ENCODE measurements around the gene HHIPL1.
A peak's percentile ranks its signal among the peaks of the same experiment; 100 is the strongest.

Gene HHIPL1

DNA sequence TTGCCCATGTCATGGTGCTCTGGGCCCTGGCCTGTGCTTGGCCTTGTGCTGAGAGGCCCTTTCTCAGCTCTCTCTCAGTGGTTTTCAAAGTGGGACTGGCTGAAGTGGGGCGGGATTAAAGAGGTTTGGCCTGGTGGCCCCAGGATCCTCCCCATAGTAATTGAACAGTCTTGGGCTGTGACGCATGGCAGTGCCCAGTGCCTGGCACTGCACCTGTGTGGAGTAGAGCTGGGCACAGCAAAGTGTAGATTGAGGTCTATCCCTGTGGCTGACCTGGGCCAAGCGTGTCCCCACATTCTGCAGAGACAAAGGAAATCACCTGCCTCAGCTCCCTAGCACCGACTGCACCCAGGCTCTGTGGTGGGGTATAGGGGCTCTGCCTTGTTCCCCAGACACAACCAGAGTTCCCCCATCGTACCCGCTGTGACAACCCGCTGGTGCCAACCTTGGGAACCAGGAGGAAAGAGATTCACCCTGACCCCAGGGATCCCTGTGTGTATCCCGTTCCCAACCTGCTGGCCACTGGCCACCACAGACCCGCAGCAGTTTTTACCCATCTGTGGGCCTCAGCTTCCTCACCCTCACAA, 29.2 kb downstream of the HHIPL1 start:
- DNase-seq (ENCODE audit: low read depth in 1 of 2, low spot score in 1 of 2): no peak

DNA sequence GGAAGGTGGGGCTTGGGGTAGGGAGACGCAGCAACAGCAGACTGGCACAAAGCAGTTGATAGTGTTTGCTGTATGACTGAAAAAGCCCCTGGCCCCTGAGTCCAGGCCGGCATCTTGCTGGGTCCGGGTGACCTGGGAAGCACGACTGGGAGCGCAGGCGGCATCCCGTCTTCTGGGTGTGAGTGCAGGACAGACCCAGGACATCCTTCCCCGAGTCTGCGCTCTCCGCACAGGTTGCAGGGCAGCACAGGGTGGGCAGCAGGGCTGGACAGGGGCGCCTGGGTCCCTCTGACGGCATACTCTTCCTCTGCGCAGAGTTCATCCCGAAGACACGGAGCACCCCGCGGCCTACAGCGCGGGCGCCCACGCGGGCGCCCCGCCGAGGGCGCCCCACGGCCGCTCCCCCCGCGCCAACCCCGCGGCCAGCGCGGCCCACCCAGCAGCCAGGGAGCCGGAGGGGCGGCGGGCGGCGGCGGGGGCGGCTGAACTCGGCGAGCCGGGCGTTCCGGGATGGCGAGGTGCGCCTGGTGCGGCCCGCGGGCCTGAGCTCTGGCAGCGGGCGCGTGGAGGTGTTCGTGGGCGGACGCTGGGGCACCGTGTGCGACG, 29.9 kb downstream of the HHIPL1 start:
- no peak for DNase-seq (ENCODE audit: low read depth in 1 of 2, low spot score in 1 of 2)

DNA sequence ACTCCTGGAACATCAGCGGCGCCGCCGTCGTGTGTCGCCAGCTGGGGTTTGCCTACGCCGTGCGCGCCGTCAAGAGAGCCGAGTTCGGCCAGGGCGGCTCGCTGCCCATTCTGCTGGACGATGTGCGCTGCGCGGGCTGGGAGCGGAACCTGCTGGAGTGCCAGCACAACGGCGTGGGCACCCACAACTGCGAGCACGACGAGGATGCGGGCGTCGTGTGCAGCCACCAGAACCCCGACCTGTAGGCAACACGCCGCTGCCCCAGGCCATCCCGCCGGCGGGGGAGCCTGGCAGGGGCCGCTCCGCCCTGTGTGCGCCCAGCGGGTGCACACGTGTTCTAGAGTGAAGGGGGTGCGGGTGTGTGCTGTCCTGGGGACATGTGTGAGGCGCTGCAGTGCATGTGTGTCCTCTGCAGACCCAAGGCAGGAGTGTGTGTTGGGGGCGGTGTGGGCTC, 30.5 kb downstream of the HHIPL1 start:
- no peak for DNase-seq (ENCODE audit: low read depth in 1 of 2, low spot score in 1 of 2)

DNA sequence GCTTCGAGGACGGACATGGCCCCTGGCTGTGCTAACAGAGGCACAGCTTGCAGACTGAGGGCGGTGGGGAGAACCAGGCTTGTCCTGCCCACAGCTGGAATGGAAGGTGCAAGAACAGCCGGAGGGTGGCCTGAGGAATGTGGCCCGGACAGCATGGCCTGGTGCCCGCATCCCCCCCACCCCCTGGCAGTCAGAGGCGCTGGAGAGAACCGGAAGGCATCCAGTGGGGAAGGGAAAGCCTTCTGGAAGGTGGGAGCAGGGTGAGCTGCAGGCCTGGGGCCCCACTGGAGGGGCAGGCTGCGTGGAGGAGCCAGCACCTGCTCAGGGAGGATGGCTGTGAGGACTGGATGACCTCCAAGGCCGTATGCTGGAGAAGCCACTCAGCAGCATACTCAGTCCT, 31.0 kb downstream of the HHIPL1 start:
- no peak for DNase-seq (ENCODE audit: low read depth in 1 of 2, low spot score in 1 of 2)

DNA sequence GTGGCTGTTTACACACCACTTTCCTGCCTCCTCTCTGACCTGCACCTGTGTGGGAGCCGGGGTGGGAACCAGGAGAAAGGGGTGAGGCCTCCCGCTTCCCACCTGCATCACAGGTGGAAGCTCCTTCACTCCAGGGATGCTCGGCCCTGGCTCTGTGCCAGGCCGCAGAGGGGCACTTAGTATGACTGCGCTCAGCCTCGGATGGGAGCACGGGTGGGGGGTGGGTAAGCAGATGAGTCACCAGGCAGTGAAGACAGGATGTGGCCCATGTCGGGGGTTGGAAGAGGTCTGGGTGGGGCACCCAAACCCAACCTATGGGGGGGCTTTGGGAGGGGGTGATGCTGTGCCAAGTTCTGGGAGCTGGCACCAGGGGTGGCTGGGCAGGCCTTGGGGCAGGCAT, 31.7 kb downstream of the HHIPL1 start:
- DNase-seq (ENCODE audit: low read depth in 1 of 2, low spot score in 1 of 2): no peak

DNA sequence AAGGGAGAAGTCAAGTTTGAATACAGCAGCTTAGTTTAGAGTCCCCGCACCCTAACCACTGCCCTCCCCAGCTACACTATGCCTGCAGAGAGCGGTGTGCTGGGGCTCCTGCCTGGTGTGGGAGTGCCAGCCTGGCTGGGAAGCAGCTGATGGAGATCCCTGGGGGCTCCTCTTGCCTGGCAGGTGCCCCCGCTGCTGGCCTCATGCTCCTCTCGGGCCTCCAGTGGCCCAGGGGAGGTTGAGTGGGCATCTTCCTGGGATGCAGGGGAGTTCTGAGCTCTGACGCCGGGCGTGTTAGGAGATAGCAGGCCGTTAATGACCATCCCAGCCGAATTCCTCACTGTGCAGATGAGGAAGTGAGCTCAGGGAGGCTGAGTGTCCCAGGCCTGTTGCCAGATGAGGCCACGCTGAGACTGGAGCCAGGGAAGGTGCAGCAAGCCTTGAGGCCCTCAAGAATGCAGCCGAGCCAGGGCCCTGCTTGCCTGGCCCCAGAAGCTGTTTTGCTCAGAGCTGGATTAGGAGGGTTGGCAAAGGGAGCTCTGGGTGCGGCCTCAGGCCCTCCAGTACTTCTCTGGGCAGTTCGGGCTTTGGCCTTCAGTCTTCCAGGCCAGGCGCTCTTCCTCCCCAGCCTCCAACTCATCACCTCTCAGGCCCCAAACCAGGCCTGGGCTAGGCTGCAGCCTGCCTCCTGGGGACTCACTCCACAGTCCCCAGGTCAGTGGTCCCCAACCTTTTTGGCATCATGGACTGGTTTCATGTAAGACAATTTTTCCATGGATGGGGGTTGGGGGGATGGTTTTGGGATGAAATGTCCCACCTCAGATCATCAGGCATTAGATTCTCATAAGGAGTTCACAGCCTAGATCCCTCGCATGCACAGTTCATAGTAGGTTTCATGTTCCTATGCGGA, 32.6 kb downstream of the HHIPL1 start:
- DNase-seq (ENCODE audit: low read depth in 1 of 2, low spot score in 1 of 2): no peak

DNA sequence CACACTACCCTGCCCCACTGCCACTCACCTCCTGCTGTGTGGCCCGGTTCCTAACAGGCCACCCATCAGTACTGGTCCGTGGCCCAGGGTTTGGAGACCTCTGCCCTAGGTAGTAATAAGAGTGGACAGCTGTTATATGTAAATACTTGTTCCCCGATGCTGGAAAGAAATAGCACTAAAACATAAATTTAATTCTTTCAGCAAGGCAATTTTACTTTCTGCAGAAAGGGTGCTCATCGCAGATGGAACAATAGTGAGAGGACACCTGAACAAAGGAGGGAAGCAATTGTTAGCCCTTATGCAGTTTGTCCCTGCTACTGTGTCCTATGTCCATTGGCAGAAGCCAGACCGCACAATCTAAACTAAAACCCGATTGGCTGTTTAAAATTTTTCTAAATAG, 33.3 kb downstream of the HHIPL1 start:
- no peak for DNase-seq (ENCODE audit: low read depth in 1 of 2, low spot score in 1 of 2)

DNA sequence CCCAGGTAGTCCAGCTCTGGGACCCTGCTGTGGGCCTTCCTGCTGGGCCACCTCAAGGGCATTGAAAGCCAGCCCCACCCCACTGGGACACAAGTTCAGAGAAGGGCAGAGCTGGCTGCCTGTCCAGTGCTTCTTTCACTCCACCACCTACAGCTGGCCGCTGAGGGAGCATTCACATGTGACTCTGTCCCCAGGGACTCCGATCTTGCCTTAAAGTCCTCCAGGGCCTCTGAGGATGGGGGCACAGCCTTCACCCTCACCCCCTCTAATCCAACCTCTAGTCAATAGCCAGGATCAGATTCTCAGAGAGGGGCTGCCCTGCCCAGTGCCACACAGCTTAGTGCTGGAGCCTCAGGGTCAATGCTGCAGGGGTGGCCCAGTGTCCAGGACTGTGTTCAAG, 34.2 kb downstream of the HHIPL1 start:
- DNase-seq (ENCODE audit: low read depth in 1 of 2, low spot score in 1 of 2): no peak

DNA sequence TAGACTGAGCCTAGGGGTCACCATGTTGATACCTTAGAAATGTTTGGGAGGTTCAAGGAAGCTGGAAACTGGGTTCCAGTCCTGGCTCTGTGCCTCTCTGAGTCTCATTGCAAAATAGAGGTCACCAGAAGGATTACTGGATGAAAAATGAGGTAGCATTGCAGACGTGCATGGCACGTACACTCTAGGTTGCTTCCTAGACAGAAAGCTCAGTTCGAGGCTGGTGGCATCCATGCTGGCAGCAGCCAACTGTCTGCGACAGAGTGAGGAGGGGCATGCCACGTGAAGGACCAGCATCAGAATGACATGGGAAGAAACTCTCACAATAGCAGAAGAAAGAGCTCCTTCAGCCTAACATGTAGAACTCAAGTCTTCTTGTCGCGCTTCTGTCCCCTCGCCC, 34.6 kb downstream of the HHIPL1 start:
- no peak for DNase-seq (ENCODE audit: low read depth in 1 of 2, low spot score in 1 of 2)

DNA sequence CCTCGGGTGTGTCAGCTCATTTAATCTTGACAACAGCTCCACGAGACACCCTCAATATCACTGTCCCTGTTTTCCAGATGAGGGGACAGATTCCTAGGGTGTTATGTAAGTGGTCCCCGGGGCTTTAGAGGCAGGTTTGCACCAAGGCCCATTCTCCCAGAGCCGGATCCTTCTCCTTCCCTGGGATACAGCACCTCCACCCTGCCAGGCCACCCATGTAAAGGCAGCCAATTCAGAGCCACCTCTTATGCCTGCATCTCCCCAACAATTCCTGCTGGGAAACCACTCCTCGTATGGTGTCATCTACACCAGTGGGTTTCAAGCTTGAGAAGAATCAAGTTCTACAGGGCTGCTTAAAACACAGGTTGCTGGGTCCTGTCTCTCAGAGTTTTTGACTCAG, 35.1 kb downstream of the HHIPL1 start:
- DNase-seq (ENCODE audit: low read depth in 1 of 2, low spot score in 1 of 2): no peak

DNA sequence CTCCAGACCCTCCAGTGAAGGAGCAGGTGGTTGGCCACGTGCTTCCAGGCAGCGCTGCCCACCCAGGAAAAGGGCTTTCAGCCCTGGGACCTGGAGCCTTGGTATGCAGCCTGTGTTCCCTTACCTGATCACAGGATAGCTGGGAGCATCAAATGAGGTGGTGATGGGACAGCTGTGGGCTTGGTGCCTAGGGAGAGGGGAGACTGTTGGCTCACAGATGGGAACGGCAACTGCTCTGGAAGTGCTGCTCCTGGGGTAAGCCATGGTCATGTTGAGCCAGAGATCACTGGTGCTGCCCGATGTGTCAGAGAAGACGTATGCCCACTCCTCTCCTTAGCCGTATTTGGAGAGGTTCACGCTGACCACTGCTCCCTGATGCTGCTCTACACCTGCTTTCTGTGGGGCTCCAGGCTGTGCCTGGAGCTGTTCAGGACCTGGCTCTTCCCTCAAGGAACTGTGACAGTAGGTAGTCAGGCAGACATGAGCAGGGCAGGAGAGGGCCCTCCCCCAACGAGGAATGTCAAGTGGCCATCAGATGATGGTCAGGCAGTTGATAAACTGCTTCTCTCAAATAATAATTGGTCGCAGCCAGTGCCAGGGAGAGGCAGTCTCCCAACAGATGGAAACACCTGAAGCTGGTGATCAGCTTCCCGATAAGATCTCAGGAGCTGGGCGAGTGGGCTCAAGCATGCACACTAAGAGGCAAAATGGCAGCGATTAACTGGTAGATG, 36.3 kb downstream of the HHIPL1 start:
- DNase-seq (ENCODE audit: low read depth in 1 of 2, low spot score in 1 of 2): no peak

DNA sequence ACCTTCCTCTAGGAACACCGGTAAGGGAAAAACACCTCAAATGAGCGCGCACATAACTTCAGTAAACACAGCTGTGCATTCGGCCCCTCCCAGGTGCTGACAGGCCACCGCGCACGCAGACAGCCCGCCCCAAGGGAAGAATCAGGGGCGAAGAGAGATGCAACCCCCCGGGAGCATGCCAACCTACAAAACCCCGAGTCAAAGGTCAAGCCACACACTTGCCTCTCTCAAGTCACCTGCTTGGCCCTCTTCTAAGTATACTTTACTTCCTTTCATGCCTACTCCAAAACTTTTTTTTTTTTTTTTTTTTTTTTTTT, 36.9 kb downstream of the HHIPL1 start:
- no peak for DNase-seq (ENCODE audit: low read depth in 1 of 2, low spot score in 1 of 2)

DNA sequence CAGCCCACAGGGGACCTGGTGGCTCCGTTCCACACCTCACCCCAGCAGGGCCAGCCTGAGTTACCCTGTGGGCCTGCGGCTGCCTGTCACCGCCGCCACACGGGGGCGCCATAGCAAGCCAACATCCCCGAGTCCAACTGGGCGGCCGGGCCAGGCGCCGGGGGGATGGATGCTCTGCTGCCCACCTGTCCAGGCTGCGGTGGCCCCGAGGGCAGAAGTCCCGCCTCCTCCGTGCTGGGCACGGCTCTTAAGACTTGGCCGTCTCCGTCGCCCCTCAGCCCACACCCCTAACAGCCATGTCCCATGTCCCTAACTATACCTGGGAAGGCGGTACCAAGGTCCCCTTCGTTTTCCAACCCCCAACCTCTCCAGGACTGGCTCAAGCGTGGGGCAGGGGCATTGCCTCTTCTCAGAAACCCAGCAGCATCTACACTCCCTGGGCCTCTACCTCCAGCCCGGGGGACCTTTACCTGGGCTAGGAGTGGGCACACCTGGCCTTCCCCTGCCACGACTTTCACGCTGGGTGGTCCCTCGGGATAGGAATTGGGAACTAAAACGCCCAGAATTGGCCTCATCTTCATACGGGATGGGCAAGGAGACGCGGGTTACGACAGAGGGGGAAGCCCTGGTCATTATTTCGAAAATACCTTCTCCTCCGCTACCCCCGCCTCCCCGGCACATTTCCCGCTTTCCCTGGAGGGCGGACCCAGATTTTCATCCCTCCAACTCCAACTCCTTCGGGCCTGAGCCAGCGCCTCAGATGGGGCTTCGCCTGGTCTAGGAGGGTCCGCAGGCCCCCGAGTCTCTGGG, 38.1 kb downstream of the HHIPL1 start:
- peak; percentile 74 to 79 for DNase-seq (ENCODE audit: low read depth in 1 of 2, low spot score in 1 of 2)

DNA sequence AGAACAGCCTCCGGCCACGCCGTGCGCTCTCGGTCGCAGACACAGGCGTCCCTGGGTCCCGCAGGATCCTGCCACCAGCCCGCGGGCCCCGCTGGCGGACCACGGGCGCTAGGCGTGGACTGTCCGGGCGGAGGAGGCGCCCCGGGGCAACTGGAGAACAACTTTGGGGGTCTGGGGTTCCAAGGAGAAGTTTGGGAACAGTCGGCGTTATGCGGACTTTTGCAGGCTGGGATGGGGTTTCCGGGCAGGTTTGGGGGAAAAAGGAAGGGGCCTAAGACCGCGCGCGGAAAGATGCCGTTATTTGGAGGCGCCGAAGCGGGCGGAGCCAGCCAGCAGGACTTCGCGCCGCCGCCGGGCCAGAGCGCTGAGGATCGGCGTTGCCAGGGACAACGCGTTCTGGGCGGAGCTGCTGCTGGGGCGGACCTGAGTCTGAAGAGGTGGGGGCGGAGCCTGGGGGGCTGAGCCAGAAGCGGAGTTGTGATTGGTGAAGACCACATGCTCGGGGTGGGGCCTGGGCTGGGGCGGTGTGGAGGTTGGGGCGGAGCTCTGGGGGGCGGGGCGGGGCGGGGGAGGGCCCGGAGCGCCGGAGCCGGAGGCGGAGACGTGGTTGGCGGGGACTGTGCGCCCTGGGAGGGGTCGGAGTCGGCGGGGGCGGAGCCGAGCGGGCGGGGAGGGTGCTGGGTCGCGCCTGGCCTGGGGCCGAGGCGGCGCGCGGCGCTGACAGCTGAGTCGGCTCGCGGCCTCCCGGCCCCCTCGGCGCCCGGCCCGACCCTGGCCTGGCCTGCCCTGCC, 38.9 kb downstream of the HHIPL1 start, which contains the start of gene CYP46A1:
TSS of gene CYP46A1 (plus strand) at position 680 of the 791 bp plus-strand sequence. CDS start 120 bp downstream, outside the sequence.
- peak; percentile 99 to 100 for DNase-seq (ENCODE audit: low read depth in 1 of 2, low spot score in 1 of 2)

DNA sequence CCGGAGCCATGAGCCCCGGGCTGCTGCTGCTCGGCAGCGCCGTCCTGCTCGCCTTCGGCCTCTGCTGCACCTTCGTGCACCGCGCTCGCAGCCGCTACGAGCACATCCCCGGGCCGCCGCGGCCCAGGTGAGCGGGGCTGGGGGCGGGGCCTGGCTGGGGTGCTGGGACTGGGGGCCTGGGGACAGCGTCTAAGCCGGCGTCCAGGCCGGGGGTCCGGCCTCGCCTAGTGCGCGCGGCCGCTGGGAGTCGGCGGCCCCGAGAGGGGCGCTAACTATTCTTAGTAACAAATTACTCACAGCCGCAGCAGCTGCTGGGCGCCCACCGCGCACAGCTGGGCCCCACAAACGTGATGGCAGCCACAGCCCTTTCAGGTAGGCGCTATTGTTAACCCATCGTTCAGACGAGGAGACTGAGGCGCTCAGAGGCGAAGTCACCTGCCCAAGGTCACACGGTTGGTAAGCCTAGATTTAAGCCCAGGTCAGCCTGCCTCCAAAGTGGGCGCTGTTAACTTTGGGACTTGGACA, 39.5 kb downstream of the HHIPL1 start:
- DNase-seq (ENCODE audit: low read depth in 1 of 2, low spot score in 1 of 2): peak in 1 of 2 donors; percentile 14

DNA sequence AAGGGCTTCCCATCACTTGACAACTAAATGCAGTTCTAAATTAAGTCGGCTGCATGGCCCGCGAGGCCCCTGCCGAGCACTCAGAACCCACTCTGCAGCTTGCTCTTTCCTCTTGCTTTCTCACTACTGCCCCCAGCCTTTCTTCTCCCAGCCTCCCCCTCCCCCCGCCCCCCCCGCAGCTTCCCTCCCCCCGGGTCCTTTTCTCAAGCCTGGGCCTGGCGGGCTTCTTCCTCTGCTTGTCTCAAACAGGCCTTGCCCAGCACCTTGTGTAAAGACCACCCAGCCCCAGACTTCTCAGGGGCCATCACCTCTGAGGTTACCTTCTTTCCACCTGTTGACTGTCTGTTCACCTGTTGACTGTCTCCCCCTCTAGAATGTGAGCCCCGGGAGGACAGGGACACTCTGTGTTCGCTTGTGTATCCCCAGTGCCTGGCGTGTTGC, 40.2 kb downstream of the HHIPL1 start:
- DNase-seq (ENCODE audit: low read depth in 1 of 2, low spot score in 1 of 2): no peak

DNA sequence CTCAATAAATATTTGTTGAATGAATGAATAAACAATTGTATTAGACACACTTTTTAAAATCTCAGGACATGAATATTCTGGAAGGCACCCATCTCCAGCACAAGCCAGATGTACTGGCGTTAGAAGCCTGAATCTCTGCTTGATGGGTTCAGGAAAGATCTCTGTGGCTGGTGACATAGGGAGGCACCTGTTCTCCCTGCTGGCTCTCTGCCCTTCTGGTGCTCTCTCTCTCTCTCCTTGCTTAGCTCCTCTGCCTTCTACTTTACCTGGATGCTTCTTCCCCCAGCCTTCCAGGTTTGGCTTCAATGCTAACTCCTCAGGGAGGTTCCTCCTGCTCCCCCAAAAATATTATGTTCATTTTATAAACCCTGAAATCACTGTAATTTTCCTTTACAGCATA, 40.7 kb downstream of the HHIPL1 start:
- no peak for DNase-seq (ENCODE audit: low read depth in 1 of 2, low spot score in 1 of 2)

DNA sequence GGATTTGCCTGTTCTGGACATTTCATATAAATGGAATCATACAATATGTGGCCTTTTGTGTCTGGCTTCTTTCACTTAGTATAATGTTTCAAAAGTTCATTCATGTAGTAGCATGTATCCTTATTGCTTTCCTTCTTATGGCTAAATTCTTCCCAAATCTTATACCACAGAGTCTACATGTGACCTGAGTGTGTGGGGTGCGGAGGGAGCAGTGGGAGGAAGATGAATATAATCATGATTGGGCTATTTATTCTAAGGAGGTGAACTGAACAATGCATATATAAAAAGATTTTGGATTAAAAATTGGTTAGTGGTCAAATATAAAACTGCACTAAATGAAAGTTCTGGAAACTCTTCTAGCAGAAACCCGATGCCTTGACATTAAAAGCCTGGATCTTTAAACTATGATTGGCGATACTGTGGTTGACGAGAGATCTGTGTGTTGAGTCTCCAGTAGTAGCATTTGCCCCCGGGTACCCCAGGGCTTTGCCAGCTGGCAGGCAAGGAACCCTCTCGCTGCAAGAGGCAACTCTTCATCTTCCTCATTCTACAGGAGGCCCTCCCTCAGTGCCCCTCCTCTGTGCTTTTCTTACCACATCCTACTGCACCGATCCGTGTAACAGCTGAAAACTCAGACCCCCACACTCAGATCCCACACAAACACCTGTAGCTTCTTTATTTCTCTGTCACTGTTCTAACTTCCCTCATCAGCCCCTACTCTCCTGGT, 41.8 kb downstream of the HHIPL1 start:
- DNase-seq (ENCODE audit: low read depth in 1 of 2, low spot score in 1 of 2): no peak
